ES-I3 (cell line): ENCODE measurements around the gene WWOX.

ENCODE experiments used
- H3K36me3 ChIP-seq: 2 replicates; pipeline ENCODE4 v1.6.1; 2013; ENCODE audit warnings: mild to moderate bottlenecking, low read length, control low read depth, moderate library complexity; ENCODE audit not compliant: insufficient read depth
- H3K4me1 ChIP-seq: 2 replicates; pipeline ENCODE4 v1.6.1; 2013; ENCODE audit warnings: mild to moderate bottlenecking, control low read depth, low read length; ENCODE audit not compliant: insufficient read depth
- H3K9ac ChIP-seq: 2 replicates; pipeline ENCODE4 v1.6.1; 2013; ENCODE audit warnings: low read depth, mild to moderate bottlenecking, low read length, moderate library complexity
- H3K9me3 ChIP-seq: 2 replicates; pipeline ENCODE4 v1.6.1; 2013; ENCODE audit warnings: mild to moderate bottlenecking, low read length, moderate library complexity; ENCODE audit not compliant: control insufficient read depth, insufficient read depth

The WWOX gene

GRCh38 chr16:78485188-78485916 lies 385.9 kb downstream of the WWOX start:
- Histone ChIP-seq H3K4me1 (no peaks in the 10 kb centered on the region), H3K36me3 (no peaks in the 10 kb centered on the region), H3K9me3 (no peaks in the 10 kb centered on the region; the same call in 1 of the 2 replicates), H3K9ac (no peak overlapping the region)

- Histone ChIP-seq H3K9ac (no peak overlapping the region), H3K4me1 (no peaks in the 10 kb centered on the region), H3K36me3 (no peaks in the 10 kb centered on the region), H3K9me3 (no peaks in the 10 kb centered on the region; the same call in 1 of the 2 replicates)
Measured at GRCh38 chr16:78485917-78486257, 386.4 kb downstream of the WWOX start.

- Histone ChIP-seq H3K4me1 (no peaks in the 10 kb centered on the region), H3K36me3 (no peaks in the 10 kb centered on the region), H3K9ac (no peak overlapping the region), H3K9me3 (no peaks in the 10 kb centered on the region; the same call in 1 of the 2 replicates)
Measured at GRCh38 chr16:78487471-78487870, 388.0 kb downstream of the WWOX start.

GRCh38 chr16:78489072-78489471 lies 389.6 kb downstream of the WWOX start:
- H3K36me3 ChIP-seq, result no peaks in the 10 kb centered on the region
- no peaks in the 10 kb centered on the region; the same call in 1 of the 2 replicates for H3K9me3 ChIP-seq
- H3K9ac ChIP-seq, result no peak overlapping the region
- H3K4me1 ChIP-seq, result no peaks in the 10 kb centered on the region

- Histone ChIP-seq H3K36me3 (no peaks in the 10 kb centered on the region), H3K9me3 (no peaks in the 10 kb centered on the region; the same call in 1 of the 2 replicates), H3K9ac (no peak overlapping the region), H3K4me1 (no peaks in the 10 kb centered on the region)
Measured at GRCh38 chr16:78489631-78490030, 390.2 kb downstream of the WWOX start.

- no peaks in the 10 kb centered on the region for H3K4me1 ChIP-seq
- no peaks in the 10 kb centered on the region for H3K36me3 ChIP-seq
- H3K9ac ChIP-seq, result no peak overlapping the region
- no peaks in the 10 kb centered on the region; the same call in 1 of the 2 replicates for H3K9me3 ChIP-seq
Measured at GRCh38 chr16:78490431-78490830, 391.0 kb downstream of the WWOX start.

GRCh38 chr16:78490847-78491246 lies 391.4 kb downstream of the WWOX start:
- Histone ChIP-seq H3K36me3 (no peaks in the 10 kb centered on the region), H3K9ac (no peak overlapping the region), H3K4me1 (no peaks in the 10 kb centered on the region), H3K9me3 (no peaks in the 10 kb centered on the region; the same call in 1 of the 2 replicates)

- Histone ChIP-seq H3K36me3 (no peaks in the 10 kb centered on the region), H3K9me3 (no peaks in the 10 kb centered on the region; the same call in 1 of the 2 replicates), H3K9ac (no peak overlapping the region)
Measured at GRCh38 chr16:78493573-78493972, 394.1 kb downstream of the WWOX start.

GRCh38 chr16:78494105-78494504 lies 394.7 kb downstream of the WWOX start:
- no peaks in the 10 kb centered on the region for H3K9me3 ChIP-seq
- H3K4me1 ChIP-seq, result no peaks in the 10 kb centered on the region
- H3K9ac ChIP-seq, result no peak overlapping the region
- no peaks in the 10 kb centered on the region for H3K36me3 ChIP-seq

More at GRCh38 chr16:78493573-78493972, 394.1 kb downstream of the WWOX start:
- no peaks in the 10 kb centered on the region for H3K4me1 ChIP-seq

- Histone ChIP-seq H3K9me3 (no peaks in the 10 kb centered on the region), H3K4me1 (no peaks in the 10 kb centered on the region), H3K9ac (no peak overlapping the region), H3K36me3 (no peaks in the 10 kb centered on the region)
Measured at GRCh38 chr16:78494674-78495073, 395.2 kb downstream of the WWOX start.

GRCh38 chr16:78496189-78496588 lies 396.7 kb downstream of the WWOX start:
- H3K9me3 ChIP-seq, result no peaks in the 10 kb centered on the region

GRCh38 chr16:78499399-78499798 lies 399.9 kb downstream of the WWOX start:
- H3K9me3 ChIP-seq, result no peaks in the 10 kb centered on the region
- no peak overlapping the region for H3K9ac ChIP-seq
- no peaks in the 10 kb centered on the region for H3K4me1 ChIP-seq
- no peaks in the 10 kb centered on the region for H3K36me3 ChIP-seq

More at GRCh38 chr16:78496189-78496588, 396.7 kb downstream of the WWOX start:
- no peaks in the 10 kb centered on the region for H3K4me1 ChIP-seq
- H3K36me3 ChIP-seq, result no peaks in the 10 kb centered on the region
- H3K9ac ChIP-seq, result no peak overlapping the region

- H3K9ac ChIP-seq, result no peak overlapping the region
- no peaks in the 10 kb centered on the region for H3K9me3 ChIP-seq
- no peaks in the 10 kb centered on the region for H3K4me1 ChIP-seq
- no peaks in the 10 kb centered on the region for H3K36me3 ChIP-seq
Measured at GRCh38 chr16:78500659-78501270, 401.3 kb downstream of the WWOX start.

- Histone ChIP-seq H3K4me1 (no peaks in the 10 kb centered on the region), H3K9ac (no peak overlapping the region), H3K9me3 (no peaks in the 10 kb centered on the region), H3K36me3 (no peaks in the 10 kb centered on the region)
Measured at GRCh38 chr16:78501744-78502143, 402.3 kb downstream of the WWOX start.

GRCh38 chr16:78502812-78503350 lies 403.4 kb downstream of the WWOX start:
- no peaks in the 10 kb centered on the region for H3K36me3 ChIP-seq
- no peak overlapping the region for H3K9ac ChIP-seq
- no peaks in the 10 kb centered on the region for H3K4me1 ChIP-seq
- H3K9me3 ChIP-seq, result no peaks in the 10 kb centered on the region
